Endometrial microvascular endothelial cells (primary cell): ENCODE data around the gene ASCL3. TPM values are rescaled to one million over a fixed set of nuclear protein-coding genes. Genes with fewer than 3 reads are reported as not detected.
"Not testable (repeated sequence)": the region's sequence is repeated elsewhere in the genome, so short reads cannot be mapped to it uniquely, and the experiment has no call there.

Experiments
- in situ Hi-C: cut with HindIII; loops from 2 replicates; pipeline ENCODE4 v1.10.0; 2017; ENCODE audit warnings: low sequenced_read_pairs, low pct_unique_long_range_greater_than_20kb; ENCODE audit errors: inconsistent ontology term
- total RNA-seq: library from RNA; depleted of rRNA; stranded (reverse); fragments of >200 nt; gene quantifications from one replicate; pipeline ENCODE4 v1.2.3, GENCODE V29; 2015; ENCODE audit errors: inconsistent ontology term

The ASCL3 gene, protein sequence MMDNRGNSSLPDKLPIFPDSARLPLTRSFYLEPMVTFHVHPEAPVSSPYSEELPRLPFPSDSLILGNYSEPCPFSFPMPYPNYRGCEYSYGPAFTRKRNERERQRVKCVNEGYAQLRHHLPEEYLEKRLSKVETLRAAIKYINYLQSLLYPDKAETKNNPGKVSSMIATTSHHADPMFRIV
- total RNA-seq = not detected

DNA sequence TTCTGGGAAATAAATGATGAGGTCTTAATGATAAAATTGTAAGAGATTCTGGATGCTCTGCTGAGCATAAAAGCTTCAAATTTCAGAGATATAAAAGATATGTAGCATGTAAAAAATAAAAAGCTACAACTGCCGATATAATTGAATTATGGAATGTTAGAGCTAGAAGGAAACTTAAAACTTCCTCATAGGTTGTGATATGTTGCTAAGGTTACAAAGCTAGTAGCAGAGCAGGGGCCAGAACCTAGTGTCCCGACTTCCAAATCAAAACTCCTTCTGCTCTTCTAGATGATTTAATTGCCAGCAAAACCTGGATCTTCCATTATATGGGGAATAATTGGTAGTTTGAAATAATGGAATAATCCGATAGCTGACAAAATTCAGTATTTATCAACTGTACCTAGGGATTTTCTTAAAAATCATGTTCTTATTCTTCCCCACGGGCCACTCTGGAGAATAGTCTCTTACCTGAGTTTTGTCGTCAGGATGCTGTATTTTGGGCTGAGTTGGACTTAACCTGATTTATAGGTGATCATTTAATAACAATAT, at the start of gene ASCL3:
Gene ASCL3 (minus strand): TSS at position 499 of the 549 bp plus-strand sequence. CDS start 4,855 bp downstream, outside the sequence.
- in situ Hi-C loops = no loop called here

DNA sequence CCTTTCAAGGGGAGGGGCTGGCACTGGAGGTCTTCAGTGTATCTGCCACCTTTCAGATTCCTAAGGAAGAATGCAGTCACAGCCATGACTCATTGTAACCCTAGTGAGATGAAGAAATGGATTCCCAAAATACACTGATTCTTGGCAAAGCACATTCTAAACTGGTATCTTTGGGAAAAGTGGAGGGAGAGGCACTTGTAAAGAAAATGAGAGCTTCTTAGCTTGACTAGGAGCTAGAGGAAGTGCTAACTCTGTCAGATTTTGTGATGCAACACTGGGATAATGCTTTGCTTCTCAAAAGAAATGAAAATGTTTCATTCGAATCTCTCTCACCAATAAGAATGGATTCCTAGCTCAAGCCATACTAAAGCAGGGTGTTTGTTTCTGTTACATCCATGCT, 46.6 kb upstream of the ASCL3 start:
- in situ Hi-C loops = no loop called here

DNA sequence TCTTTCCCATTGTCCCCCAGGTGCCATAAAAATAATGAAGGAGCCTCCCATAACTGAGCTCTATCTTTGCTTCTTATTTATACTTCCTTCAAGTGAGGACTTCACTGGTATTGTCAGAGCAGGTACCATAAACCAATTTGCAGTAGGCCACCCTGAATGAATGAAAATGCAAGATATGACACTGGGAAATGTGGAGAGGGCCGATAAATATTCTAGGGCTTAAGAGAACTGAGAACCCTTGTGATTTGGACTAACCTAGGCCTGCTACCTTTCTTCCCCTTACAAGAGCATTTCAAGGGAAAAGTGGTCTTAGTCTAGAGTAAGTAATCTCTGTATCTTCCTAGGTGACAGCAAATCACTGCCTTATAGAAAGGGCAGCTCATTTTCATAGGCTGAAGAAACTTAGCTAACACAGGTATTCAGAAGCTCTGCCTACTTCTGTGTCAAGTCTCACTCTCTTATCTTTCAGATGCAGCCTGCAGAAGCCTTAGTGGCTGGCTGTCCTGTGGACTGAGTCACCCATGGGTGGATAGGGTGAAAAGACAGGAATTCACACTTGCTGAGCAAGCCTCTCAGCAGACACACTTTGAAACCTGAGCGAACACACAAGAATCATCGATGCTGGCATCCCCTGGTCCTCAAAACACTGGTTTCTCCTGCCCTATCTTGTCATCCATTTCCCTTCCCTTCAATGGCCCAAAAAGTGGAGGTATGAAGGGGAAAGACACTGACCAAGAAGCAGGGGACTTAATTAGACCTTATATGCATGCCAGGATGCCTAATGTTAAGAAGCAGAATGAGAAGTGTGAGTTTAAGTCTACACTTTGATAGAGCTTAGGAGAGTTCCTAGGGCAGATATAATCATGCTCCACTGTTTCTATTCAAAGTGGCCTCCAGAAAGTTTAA, 45.8 kb upstream of the ASCL3 start:
- in situ Hi-C loops = no loop called here

DNA sequence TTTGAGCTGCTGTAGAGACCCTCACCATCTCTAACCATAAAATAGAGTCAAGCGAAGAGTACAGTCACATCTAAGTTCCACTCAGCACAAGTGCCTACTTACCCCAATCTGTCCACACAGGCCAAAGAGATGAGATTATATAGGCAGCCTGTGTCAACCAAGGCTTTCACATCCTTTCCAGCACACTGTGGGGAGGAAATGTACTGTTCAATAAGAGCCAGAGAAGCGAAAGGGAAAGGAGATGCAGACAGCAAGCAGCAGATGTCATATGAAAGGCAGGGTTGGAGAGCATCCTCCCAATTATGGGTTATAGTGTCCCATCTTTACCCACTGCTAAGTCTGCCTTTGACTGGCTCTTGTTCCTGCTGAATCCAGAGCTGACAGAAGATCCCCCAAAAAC, 44.6 kb upstream of the ASCL3 start:
- in situ Hi-C loops = no loop called here

DNA sequence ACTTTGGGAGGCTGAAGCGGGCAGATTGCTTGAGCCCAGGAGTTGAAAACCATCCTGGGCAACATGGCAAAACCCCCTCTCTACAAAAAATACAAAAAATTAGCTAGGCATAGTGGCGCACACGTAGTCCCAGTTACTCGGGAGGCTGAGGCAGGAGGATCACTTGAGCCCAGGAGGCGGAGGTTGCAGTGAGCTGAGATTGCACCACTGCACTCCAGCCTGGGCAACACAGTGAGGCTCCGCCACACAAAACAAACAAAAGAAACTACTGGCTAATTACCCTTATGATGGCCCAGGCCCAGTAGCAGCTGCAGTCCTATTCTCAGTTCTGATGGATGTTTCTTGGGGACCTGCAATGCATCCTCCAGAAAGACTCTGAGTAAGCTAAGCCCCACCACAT, 44.0 kb upstream of the ASCL3 start:
- in situ Hi-C loops = not testable (repeated sequence)

DNA sequence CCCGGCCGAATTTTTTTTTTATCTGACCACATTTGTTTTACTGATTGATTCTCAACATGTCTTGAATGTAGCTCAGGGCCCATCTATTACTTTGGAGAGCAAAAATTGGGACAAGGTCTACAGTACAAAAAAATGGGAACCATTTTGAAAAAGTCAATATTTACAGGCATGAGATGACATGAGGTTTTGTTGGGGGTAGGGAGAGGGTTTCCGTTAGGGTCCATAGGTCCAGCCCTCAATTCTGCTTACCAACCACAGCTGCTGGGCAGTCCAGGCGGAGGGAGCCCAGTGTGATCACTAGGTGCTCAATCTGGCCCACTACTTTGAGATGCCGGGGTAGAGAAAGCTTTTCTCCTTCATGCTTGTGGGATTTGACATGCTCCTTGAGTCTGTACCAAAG, 42.6 kb upstream of the ASCL3 start:
- in situ Hi-C loops = no loop called here

DNA sequence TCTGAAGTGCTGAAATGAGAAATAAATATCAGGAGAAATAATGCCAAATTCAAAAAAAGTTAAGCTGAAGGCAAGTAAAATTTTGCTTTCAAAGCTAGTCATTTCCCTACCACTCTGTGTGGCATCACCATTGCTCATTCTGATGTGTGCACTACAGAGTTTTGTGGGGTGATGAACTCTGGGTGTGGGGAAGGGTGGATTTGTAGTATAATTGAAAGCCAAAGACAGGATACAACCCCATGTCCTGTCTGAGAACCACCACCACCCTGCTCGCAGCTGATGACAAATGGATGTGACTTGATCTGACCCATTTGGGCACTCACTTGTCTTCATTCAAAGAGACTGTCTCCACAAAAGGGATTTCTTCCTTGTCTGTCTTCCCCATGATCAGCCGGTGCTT, 40.7 kb upstream of the ASCL3 start:
- in situ Hi-C loops = no loop called here

DNA sequence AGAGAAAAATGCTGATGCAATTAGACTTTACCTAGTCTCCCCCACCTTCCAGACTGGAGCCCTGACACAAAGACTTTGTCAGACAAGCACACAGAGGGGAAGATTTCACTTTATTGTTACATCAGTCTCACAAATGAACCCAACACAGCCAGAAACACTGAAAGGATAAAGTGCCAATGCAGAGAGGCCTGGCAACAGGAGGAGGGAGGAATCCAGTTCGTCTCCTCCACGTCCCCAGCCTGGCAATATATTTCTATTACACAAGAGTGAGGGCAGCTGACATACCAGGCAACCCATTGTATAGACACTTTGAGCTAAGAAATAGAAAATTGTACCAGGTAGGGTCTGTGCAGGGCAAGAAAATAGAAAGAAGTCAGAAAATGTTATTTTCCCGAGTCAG, 37.7 kb upstream of the ASCL3 start:
- in situ Hi-C loops = no loop called here

DNA sequence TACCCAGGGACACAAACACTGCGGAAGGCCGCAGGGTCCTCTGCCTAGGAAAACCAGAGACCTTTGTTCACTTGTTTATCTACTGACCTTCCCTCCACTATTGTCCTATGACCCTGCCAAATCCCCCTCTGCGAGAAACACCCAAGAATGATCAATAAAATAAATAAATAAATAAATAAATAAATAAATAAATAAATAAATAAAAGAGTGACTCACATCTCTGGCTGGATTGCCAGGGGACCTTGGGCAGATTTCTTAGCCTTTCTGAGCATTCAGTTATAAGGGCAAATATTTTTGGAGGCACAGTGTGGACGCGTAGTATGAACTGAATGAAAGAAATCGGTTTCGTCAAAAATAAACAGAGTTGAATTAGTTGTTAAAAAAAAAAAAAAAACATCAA, 36.5 kb upstream of the ASCL3 start:
- in situ Hi-C loops = not testable (repeated sequence)

DNA sequence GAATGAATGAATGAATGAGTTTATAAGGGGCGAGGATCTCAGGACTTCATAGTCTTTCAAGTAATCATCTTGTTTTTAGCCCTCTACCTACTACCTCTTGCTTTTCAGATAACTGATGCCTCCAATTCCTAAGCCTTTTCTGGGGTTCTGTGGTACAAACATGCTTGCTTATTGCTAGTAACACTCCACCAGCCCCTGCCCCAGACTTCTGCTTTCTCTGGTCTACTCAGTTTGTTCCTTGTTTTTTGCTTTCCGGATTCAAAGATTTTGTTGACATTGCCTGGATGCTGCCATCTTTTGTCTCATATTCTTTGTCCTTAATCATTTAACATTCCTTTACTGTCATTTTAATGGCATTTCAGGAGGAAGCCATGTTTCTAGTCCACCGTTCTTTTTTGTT, 30.3 kb upstream of the ASCL3 start:
- in situ Hi-C loops = no loop called here

DNA sequence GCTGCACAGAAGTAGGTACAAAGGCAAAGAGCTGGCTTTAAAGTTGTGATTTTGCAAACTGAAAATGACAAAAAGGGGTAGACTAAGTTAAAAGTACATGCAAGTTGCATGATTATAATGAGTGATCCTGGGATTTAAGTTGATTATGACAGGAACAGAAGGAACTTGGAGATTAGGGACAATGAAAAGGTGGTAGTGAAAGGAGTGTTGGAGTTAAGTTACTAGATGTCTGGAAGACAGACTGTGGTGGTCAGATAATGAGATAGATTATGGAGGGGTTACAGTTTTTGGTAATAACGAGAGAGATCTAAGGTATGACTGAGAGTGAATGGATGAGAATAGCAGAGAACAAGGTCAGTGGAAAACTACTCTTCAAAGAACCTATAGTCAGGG, 29.1 kb upstream of the ASCL3 start:
- in situ Hi-C loops = no loop called here

DNA sequence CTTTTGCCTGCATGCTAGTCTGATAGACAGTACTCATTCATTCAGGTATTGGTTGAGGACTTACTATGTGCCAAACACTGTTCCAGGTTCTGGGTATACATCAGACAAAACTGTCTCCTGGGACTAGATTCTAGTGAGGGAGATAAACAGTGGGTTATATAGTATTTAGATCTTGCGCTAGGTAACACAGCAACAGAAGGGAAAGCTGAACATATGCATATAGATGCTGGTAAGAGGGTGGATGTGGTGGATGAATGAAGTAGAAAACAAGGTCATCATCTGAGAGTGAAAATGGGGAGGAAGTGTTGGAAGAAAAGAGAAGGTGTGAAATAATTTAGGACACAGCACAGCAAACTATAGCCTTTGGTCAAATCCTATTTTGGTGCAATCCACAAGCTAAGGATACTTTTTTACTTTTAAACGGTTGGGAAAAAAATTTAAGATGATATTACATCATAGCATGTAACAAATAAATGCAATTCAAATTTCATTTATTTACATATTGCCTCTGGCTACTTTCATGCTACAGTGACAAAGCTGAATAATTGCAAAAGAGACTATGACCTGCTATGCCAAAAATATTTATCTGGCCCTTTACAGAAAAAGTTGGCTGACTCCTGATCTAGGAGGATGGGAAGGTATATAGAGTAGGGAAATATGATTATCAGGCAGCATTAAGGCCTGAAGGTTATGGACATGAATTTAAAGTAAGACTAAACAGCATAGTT, 28.5 kb upstream of the ASCL3 start:
- in situ Hi-C loops = no loop called here

DNA sequence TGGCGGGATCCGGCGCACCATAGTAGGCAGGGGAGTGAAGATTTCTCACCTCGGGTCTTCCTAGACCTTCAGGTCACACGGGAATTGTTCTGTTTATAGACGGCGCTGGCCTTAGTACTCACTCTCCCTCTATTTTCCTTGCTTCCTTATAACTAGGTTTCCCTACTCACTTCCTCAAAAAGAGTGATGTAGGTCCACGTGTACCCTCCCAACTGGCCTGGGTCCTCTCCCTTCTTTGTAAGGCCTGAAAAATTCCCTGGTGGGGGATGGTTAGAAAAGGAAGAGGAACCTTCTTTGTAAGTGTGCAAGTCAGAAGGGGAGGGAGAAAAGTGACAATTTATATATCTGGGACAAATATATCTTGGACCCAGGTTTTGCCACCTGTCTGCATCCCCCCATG, 24.4 kb upstream of the ASCL3 start:
- in situ Hi-C loops = no loop called here

DNA sequence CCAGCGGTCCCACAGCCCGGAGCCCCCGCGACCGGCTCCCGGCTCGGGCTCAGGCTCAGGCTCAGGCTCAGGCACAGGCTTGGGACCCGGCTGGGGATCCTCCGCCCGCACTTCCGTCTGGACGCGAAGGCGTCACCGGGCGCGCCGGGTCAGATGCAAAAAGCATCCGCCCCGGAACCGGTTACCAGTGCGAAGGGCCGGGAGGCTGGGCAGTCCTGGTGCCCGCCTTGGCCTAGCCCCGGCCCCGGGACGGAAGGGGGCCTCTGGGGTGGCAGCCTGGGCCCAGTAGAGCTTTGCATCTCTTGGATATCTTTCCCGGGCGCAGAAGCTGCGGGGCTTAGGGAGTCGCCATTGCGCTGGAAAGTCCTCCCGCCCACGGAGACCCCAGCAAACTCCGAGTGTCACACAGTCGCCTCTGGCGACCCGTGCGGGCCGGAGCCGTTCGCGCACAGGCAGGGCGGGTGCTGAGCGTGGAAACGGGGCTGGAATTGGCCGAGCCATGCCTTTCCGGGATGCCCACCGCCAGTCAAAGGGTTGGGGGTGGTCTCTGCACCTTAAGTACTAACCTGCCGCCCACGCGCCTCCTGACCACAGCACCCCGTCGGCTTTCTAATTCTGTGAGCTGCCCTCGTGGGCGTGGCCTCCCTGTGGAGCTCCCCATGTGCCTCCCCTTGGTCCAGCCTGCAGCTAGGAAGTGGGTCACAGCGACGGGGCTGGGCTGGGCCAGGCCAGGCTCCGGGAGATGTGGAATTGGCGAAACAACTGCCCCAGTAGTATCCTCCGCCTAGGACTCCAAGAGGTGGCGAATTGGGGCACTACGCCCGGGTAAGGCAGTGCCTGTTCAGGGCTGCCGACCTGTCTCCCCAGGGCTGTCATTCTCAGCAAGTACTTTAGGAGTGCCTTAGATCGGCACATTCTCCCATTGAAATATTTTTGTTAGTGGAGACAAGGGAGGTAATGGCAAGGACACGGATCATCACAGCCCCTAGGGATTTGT, 21.8 kb upstream of the ASCL3 start, which contains the start of gene TMEM9B:
Gene TMEM9B (minus strand): TSS at position 119 of the 997 bp plus-strand sequence. CDS start 129 bp downstream, outside the sequence.
- in situ Hi-C loops = no loop called here

DNA sequence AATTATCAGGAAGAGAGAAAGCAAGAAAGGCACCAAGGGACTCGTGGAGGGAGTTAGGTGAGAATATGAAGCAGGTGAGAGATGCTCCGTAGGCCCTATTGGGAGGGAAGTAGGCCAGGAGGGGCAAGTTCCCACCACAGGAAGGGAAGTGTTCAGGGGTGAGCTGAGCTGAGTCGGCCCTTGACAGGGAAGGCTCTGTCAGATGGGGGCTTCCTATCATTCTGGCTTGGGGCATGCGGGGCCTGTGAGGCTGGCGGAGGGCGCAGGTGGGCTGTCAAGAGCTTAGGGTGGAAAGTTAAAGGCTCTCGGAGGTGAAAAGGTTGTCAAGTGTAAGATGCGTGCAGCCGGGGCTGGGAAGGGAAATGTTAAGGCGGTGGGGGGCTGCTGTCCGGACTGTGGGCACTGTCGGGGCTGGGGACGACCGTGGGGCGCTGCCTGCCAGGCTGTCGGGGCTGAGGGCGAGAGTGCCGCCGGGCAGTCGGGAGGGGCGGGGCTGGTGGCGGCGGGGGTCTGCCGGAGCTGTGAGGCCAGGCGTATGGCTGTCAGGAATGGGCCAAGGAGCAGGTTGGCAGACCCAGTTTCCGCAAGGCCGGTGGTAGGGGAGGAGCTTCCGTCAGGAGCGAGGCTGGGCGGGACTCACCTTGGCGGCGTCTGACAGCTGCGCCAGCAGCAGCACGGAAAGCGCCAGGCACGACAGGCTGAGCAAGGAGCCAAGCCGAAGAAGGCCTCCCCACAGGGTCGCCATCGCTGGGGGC, 20.9 kb upstream of the ASCL3 start:
- in situ Hi-C loops = no loop called here

DNA sequence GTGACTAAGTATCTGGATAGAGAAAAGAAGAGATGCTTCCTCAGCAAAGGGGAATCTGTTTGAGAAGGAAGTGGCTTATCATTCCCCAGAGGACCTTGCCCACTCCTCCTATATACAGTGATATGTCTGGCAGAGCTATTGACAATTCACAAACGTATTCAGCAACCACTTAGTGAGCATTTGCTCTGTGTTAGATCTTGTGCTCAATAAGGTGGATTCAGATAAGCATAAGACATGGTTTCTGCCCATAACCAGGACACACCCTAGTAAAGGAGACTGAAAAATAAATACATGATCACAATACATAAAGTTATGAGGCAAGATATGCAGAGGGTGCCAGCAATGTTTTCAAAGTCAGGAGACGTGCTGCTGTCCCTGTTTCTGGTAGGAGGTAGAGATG, 20.0 kb upstream of the ASCL3 start:
- in situ Hi-C loops = no loop called here

DNA sequence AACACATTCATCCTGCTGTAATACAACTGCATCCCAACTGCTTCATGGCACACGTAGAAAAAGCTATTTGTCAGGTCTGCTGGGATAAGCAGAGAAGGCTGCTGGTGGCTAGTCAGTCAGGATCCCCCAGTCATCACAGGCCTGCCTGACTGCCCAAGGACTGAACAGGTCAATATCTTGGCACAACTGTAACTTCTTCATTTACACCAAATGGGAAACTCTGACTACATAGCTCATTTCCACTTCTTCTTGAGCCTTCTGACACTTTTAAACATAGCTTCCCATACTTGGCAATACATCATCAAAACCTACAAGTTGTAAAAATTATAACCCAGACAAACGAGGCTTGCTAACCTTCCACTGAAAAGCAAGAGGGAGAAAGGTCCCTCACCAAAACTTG, 18.6 kb upstream of the ASCL3 start:
- in situ Hi-C loops = no loop called here
